ENCODE data around the gene MCU.

DNA sequence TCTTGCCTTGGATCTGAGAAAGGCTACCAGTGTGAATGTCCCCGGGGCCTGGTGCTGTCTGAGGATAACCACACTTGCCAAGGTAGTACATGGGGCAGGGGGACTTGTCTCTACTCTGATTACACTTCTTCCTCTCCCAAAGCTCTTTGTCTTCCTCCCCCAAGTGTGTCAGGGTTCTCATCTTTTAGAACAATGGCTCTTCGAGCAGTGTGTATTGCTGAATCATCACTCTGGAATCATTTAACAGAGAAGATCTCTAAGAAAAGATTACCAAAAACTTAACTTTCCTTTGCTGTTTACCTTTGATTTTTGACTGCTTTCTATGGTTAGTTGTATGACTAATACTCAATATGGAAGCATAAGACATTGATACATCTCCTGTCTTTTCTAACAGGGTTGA is 219.8 kb downstream of the MCU start:
- TF ChIP-seq, protein P1, sequence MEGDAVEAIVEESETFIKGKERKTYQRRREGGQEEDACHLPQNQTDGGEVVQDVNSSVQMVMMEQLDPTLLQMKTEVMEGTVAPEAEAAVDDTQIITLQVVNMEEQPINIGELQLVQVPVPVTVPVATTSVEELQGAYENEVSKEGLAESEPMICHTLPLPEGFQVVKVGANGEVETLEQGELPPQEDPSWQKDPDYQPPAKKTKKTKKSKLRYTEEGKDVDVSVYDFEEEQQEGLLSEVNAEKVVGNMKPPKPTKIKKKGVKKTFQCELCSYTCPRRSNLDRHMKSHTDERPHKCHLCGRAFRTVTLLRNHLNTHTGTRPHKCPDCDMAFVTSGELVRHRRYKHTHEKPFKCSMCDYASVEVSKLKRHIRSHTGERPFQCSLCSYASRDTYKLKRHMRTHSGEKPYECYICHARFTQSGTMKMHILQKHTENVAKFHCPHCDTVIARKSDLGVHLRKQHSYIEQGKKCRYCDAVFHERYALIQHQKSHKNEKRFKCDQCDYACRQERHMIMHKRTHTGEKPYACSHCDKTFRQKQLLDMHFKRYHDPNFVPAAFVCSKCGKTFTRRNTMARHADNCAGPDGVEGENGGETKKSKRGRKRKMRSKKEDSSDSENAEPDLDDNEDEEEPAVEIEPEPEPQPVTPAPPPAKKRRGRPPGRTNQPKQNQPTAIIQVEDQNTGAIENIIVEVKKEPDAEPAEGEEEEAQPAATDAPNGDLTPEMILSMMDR (IDR thresholded peaks at IDR 0.05), result no peak
- no peak for TF ChIP-seq EZH2 (IDR thresholded peaks at IDR 0.05; ENCODE audit: borderline replicate concordance, insufficient read depth, low read depth, low read length, poor library complexity, severe bottlenecking)

Measured in B cell (primary cell).